Measurements from ENCODE around the gene DNASE2B. TPM values are rescaled to one million over a fixed set of nuclear protein-coding genes. Genes with fewer than 3 reads are reported as not detected.

Gene DNASE2B
- total and polyA plus RNA-seq, 2 donors (not counting 3 experiments of a cell fraction or from before 2014, with no cell fraction given) = not detected

DNA sequence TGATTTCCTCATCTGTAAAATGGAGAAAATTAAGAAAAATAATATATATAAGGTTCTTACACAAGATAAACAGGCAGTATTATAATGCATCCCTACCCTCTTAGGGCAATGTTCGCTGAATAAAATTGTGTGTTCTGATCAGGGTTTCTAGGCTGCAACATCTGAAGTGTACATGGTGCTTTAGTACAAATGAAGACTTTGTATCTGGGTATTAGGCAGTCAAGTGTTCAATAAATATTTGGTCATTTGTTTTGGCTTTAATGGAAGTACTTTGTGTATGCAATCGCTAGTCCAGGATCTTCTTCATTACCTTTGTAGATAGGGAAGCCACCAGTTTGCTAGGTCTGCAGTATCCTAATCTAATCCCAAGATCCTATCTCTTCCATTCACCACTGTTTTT lies 28.1 kb downstream of the DNASE2B start:
- no peaks in the 10 kb centered on the region for H3K79me2 ChIP-seq (ENCODE audit: control insufficient read depth, insufficient read depth, low read length)
- TF ChIP-seq EZH2 (IDR thresholded peaks at IDR 0.05; ENCODE audit: borderline replicate concordance, low read depth, low read length, severe bottlenecking) (no peak), POLR2A (IDR thresholded peaks at IDR 0.05; ENCODE audit: low read depth, low read length) (no peak), GATA2 (IDR thresholded peaks at IDR 0.05; ENCODE audit: insufficient read depth, insufficient read length, low read depth, low read length) (peak; percentile 23)
- TF ChIP-seq, protein P1, sequence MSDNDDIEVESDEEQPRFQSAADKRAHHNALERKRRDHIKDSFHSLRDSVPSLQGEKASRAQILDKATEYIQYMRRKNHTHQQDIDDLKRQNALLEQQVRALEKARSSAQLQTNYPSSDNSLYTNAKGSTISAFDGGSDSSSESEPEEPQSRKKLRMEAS (IDR thresholded peaks at IDR 0.05; ENCODE audit: insufficient read depth, insufficient read length) = no peak
- TF ChIP-seq, protein P2, sequence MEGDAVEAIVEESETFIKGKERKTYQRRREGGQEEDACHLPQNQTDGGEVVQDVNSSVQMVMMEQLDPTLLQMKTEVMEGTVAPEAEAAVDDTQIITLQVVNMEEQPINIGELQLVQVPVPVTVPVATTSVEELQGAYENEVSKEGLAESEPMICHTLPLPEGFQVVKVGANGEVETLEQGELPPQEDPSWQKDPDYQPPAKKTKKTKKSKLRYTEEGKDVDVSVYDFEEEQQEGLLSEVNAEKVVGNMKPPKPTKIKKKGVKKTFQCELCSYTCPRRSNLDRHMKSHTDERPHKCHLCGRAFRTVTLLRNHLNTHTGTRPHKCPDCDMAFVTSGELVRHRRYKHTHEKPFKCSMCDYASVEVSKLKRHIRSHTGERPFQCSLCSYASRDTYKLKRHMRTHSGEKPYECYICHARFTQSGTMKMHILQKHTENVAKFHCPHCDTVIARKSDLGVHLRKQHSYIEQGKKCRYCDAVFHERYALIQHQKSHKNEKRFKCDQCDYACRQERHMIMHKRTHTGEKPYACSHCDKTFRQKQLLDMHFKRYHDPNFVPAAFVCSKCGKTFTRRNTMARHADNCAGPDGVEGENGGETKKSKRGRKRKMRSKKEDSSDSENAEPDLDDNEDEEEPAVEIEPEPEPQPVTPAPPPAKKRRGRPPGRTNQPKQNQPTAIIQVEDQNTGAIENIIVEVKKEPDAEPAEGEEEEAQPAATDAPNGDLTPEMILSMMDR (IDR thresholded peaks at IDR 0.05; ENCODE audit: extremely low read depth in 1 of 2, insufficient read depth in 1 of 2, low read depth in 1 of 2, low read length in 2 of 2) = no peak
- ChIA-PET CTCF (interaction anchor here (2.3 kb wide), 1 partner anchor 285 kb away, joined by 9 read pairs; no protein-coding TSS in a partner anchor), POLR2A (no interaction called here)
- no peak overlapping the region for H3K4me3 ChIP-seq (replicated peaks in 1 of 3; ENCODE audit: insufficient read depth in 1 of 3, low read depth in 1 of 3, low read length in 3 of 3)
- dilution Hi-C loops (cut with MboI; ENCODE audit: extremely low pct_ligation_motif_present, low sequenced_read_pairs) = loop anchor here (25.0 kb wide), 2 partner anchors 186 to 289 kb away; partner anchors contain the start of gene PRKACB
- H3K9ac ChIP-seq (replicated peaks; ENCODE audit: extremely low read depth, insufficient read depth, low read length) = no peak overlapping the region
- FAIRE-seq = no peak
- H3K4me2 ChIP-seq (ENCODE audit: insufficient read depth, low read length) = no peak overlapping the region
- H3K36me3 ChIP-seq (ENCODE audit: control insufficient read depth in 2 of 2, extremely low read depth in 1 of 2, insufficient read depth in 2 of 2, low read length in 2 of 2) = no peaks in the 10 kb centered on the region
- no peaks in the 10 kb centered on the region for H3K9me3 ChIP-seq (replicated peaks; ENCODE audit: control insufficient read depth, insufficient read depth, low read length)
- no peak overlapping the region for H3K27ac ChIP-seq (ENCODE audit: insufficient read depth, low read depth, low read length)
- no peaks in the 10 kb centered on the region for H3K27me3 ChIP-seq (ENCODE audit: control insufficient read depth in 2 of 2, insufficient read depth in 2 of 2, low read length in 2 of 2)
- BruUV-seq (replicated peaks) = no TSS peak
- H3K9me1 ChIP-seq (replicated peaks; ENCODE audit: control insufficient read depth, extremely low read depth, insufficient read depth, low read length) = no peaks in the 10 kb centered on the region
- no peak for DNase-seq (ENCODE audit: low read depth, low spot score)
- H2AFZ ChIP-seq (ENCODE audit: low read depth, low read length) = no peak overlapping the region
- intact Hi-C loops (cut with micrococcal nuclease) = no loop called here
- H4K20me1 ChIP-seq (replicated peaks; ENCODE audit: control insufficient read depth, extremely low read depth, insufficient read depth, low read length) = no peaks in the 10 kb centered on the region
- H3K4me1 ChIP-seq (ENCODE audit: control insufficient read depth, extremely low read depth, insufficient read depth, low read length) = peaks cover 4% of the 10 kb centered on the region
